Activated T-helper 2 cell treated with anti-CD3 and anti-CD28 coated beads, Interferon-gamma antibody, Interleukin-2, Interleukin-4, amounts not matched to agents 10 μg/mL and 5 μg/mL and 100 μg/mL, durations not matched to agents 14 hours and 24 hours and 36 hours (primary cell): Measurements from ENCODE around the gene MCC. TPM values are rescaled to one million over a fixed set of nuclear protein-coding genes. Genes with fewer than 3 reads are reported as not detected.
"Not testable (repeated sequence)": the region's sequence is repeated elsewhere in the genome, so short reads cannot be mapped to it uniquely, and the experiment has no call there.

Experiments used
- DNase-seq: peaks from one replicate; pipeline ENCODE4 v3.0.0; 2021; ENCODE audit warnings: low spot score
- H3K27ac Mint-ChIP-seq: one replicate; pipeline ENCODE4 v1.8.0; 2021; ENCODE audit warnings: mixed read lengths
- H3K27me3 Mint-ChIP-seq: one replicate; pipeline ENCODE4 v1.8.0; 2021; ENCODE audit warnings: low read depth, mixed read lengths
- H3K36me3 Mint-ChIP-seq: one replicate; pipeline ENCODE4 v1.8.0; 2021; ENCODE audit warnings: low read depth, mixed read lengths
- H3K4me1 Mint-ChIP-seq: one replicate; pipeline ENCODE4 v1.8.0; 2021; ENCODE audit warnings: low read depth, mixed read lengths
- H3K4me3 Mint-ChIP-seq: one replicate; pipeline ENCODE4 v1.8.0; 2021; ENCODE audit warnings: low read depth, mild to moderate bottlenecking, moderate library complexity, mixed read lengths
- H3K9me3 Mint-ChIP-seq: one replicate; pipeline ENCODE4 v1.8.0; 2021; ENCODE audit warnings: mixed read lengths
- intact Hi-C: fragments of 100-400 bp; cut with micrococcal nuclease; formaldehyde crosslinking; loops from one replicate; pipeline ENCODE4 v1.15.1; 2023
- total RNA-seq: library from RNA; stranded (reverse); gene quantifications from 2 replicates; pipeline ENCODE4 v1.2.3, GENCODE V29; 2022

The MCC gene
- total RNA-seq, 1 donor from 2014 or later: 2.1 TPM

GRCh38 chr5:113437111-113437510 lies 51.1 kb downstream of the MCC start:
- Mint-ChIP-seq H3K27me3 (peaks cover 20% of the 10 kb centered on the region), H3K36me3 (no peaks in the 10 kb centered on the region), H3K4me1 (no peaks in the 10 kb centered on the region), H3K27ac (no peak overlapping the region), H3K4me3 (no peak overlapping the region), H3K9me3 (no peaks in the 10 kb centered on the region)
- intact Hi-C loops: no loop called here
- no peak for DNase-seq

DNA sequence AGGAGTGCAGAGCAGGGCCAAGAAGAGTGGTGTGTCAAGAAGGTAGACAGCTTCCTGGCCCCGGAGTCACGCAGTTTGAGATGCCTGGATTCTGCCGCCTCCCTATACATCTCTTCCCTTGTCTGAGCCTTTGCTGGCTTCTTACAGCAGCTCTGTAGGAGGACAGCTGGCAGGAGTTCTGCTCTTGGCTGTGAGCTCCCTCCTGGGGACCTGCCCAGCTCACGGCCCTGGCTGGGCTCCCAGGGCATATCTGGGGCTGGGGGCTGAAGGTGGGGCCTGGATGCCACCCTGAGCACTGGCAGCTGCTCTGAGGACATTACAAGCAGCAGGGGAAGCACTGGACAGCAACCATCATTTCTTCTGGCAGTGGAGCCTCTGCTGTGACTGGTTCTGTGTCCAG lies 52.7 kb downstream of the MCC start:
- intact Hi-C loops: no loop called here
- no peaks in the 10 kb centered on the region for H3K4me1 Mint-ChIP-seq
- no peak overlapping the region for H3K27ac Mint-ChIP-seq
- no peaks in the 10 kb centered on the region for H3K9me3 Mint-ChIP-seq
- no peak overlapping the region for H3K4me3 Mint-ChIP-seq
- DNase-seq: no peak
- no peaks in the 10 kb centered on the region for H3K36me3 Mint-ChIP-seq
- H3K27me3 Mint-ChIP-seq: peaks cover 18% of the 10 kb centered on the region

DNA sequence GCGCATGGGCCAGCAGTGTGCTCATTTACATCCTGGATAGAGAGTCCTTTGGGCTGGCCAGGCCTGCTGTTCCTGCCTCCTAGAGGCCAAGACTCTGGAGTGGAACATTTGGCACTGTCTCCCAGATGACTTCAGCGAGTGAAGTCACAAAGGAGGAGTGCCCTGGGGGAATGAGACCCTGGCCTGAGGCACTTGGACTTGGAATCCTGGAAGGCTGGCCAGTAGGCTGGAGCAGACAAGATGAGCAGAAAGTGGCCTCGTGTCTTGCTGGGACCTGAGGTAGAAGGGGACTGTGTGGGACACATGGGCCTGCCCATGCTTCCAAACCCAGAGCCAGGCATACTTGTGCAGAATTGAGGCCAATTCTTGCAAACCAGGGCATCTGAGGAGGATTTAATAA lies 53.4 kb downstream of the MCC start, which contains the start of gene TSSK1B:
TSS of gene TSSK1B (minus strand) at position 101 of the 400 bp plus-strand sequence. CDS start 150 bp downstream, outside the sequence.
- DNase-seq: no peak
- intact Hi-C loops: no loop called here
- Mint-ChIP-seq H3K27ac (no peak within 1 kb of the TSS), H3K4me3 (no peak within 1 kb of the TSS), H3K4me1 (no peaks in the 10 kb centered on the region), H3K36me3 (no peaks in the 10 kb centered on the region), H3K9me3 (no peaks in the 10 kb centered on the region), H3K27me3 (peaks cover 13% of the 10 kb centered on the region)

- Mint-ChIP-seq H3K9me3 (no peaks in the 10 kb centered on the region), H3K27me3 (peaks cover 11% of the 10 kb centered on the region), H3K4me1 (no peaks in the 10 kb centered on the region), H3K4me3 (no peak overlapping the region), H3K36me3 (no peaks in the 10 kb centered on the region), H3K27ac (no peak overlapping the region)
- intact Hi-C loops: no loop called here
- no peak for DNase-seq
Measured at GRCh38 chr5:113433862-113434612, 54.2 kb downstream of the MCC start.

- Mint-ChIP-seq H3K9me3 (no peaks in the 10 kb centered on the region), H3K36me3 (no peaks in the 10 kb centered on the region)
Measured at GRCh38 chr5:113433071-113433470, 55.2 kb downstream of the MCC start.

DNA sequence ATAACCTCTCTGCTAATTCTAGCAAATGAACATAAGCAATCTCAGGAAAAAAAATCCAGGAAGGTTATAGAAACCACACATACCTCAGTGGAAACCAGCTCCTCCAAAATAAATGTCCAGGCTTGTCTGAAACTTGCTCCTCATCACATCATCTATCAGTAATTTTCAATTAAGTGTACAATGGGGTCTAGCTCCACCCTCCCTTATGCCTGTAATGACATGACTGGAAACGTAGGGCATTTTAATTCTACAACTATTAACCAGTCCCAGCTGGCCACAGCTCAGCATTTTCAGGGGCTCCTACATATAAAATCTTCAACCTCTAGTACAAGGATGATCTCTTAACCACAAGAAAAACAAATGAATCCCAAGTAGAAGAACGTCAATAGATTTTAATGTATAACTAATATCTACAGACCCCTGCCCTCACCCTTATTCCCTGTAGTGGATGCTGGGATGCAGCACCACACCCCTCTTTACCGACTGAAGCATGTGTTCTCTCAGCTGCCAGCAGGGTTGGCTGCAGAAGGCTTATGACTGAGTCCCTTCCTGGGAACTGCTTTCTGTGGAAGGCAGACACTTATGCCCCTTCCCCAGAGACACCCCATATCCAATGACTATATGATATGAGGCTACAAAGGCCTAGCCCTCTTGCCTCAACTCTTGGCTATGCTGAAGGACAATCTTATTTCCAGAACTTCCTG lies 60.2 kb downstream of the MCC start:
- Mint-ChIP-seq H3K27me3 (no peaks in the 10 kb centered on the region), H3K36me3 (no peaks in the 10 kb centered on the region), H3K4me3 (no peak overlapping the region), H3K9me3 (no peaks in the 10 kb centered on the region), H3K27ac (no peak overlapping the region), H3K4me1 (no peaks in the 10 kb centered on the region)
- intact Hi-C loops: no loop called here
- no peak for DNase-seq

More at GRCh38 chr5:113433071-113433470, 55.2 kb downstream of the MCC start:
- intact Hi-C loops: no loop called here
- H3K27ac Mint-ChIP-seq: no peak overlapping the region
- peaks cover 8% of the 10 kb centered on the region for H3K27me3 Mint-ChIP-seq
- no peaks in the 10 kb centered on the region for H3K4me1 Mint-ChIP-seq
- no peak for DNase-seq
- H3K4me3 Mint-ChIP-seq: no peak overlapping the region

DNA sequence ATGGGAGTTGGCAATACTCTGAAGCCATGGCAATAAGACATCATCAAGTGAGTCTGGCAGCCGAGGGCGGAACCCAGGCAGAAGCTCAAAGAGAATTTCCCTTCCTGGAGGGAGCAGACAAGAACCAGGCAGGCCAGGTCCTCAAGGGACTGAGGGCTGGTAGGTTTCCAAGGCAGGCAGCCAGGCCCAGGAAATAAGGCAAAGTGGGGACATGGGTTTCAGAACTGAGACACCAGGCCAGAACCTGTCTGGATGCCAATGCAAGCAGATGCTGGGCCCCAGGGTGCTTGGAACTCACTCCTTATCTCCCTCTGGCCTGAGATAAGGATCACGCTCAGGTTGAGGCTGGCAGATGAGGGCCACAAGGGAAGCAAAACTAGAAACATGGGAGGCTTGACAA lies 62.3 kb downstream of the MCC start:
- Mint-ChIP-seq H3K4me1 (no peaks in the 10 kb centered on the region), H3K36me3 (no peaks in the 10 kb centered on the region), H3K27me3 (no peaks in the 10 kb centered on the region), H3K27ac (no peak overlapping the region), H3K4me3 (no peak overlapping the region), H3K9me3 (no peaks in the 10 kb centered on the region)
- intact Hi-C loops: no loop called here
- no peak for DNase-seq

DNA sequence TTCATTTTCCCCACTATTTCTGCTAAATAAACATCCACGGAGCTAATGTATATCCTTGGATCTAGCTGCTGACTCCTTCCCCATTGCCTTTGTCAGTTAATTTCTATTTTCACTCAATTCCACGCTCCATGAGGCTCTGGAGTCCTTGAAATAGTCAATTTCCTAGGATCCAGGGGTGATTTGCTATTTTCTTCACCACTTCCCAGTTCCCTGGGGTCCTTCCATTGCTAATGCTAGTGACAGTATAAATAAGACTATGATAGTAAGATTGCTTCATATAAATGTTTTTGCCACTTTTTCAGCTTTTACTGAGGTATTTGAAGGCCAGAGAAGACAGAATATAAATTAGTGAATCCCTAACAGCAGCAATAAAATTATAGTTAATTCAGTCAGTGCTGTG lies 66.6 kb downstream of the MCC start:
- Mint-ChIP-seq H3K36me3 (no peaks in the 10 kb centered on the region), H3K27ac (no peak overlapping the region), H3K4me3 (no peak overlapping the region), H3K4me1 (no peaks in the 10 kb centered on the region), H3K9me3 (no peaks in the 10 kb centered on the region), H3K27me3 (no peaks in the 10 kb centered on the region)
- intact Hi-C loops: no loop called here
- no peak for DNase-seq

- intact Hi-C loops: no loop called here
- Mint-ChIP-seq H3K36me3 (no peaks in the 10 kb centered on the region), H3K9me3 (no peaks in the 10 kb centered on the region), H3K4me3 (no peak overlapping the region), H3K4me1 (no peaks in the 10 kb centered on the region), H3K27me3 (peaks cover 33% of the 10 kb centered on the region), H3K27ac (no peak overlapping the region)
- DNase-seq: no peak
Measured at GRCh38 chr5:113405530-113405929, 82.7 kb downstream of the MCC start.

DNA sequence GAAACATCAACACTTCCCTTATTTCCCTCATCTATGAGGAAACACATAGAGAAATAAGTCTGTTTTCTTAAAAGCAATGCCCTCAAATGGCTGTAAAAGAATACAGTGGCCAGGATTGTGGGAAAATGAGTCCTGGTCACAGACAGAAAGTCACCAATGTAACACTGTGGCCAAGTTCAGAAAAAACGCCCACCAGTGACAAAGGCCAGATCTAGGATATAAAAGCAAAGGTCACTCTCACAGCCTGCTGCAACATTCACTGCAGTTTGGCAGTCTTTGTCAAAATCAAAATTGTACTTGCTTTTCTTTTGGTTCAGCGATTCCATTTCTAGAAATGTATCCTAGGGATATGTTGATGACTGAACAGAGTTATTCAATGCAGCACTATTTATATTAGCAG lies 84.0 kb downstream of the MCC start:
- Mint-ChIP-seq H3K36me3 (no peaks in the 10 kb centered on the region), H3K27ac (no peak overlapping the region), H3K4me3 (no peak overlapping the region), H3K4me1 (no peaks in the 10 kb centered on the region), H3K9me3 (no peaks in the 10 kb centered on the region), H3K27me3 (peaks cover 33% of the 10 kb centered on the region)
- DNase-seq: no peak
- intact Hi-C loops: no loop called here

- H3K9me3 Mint-ChIP-seq, intact Hi-C loops, H3K36me3 Mint-ChIP-seq, H3K27ac Mint-ChIP-seq, DNase-seq, H3K4me3 Mint-ChIP-seq: not testable (repeated sequence)
- Mint-ChIP-seq H3K27me3 (peaks cover 18% of the 10 kb centered on the region), H3K4me1 (peaks cover 12% of the 10 kb centered on the region)
Measured at GRCh38 chr5:113397986-113398385, 90.3 kb downstream of the MCC start.

DNA sequence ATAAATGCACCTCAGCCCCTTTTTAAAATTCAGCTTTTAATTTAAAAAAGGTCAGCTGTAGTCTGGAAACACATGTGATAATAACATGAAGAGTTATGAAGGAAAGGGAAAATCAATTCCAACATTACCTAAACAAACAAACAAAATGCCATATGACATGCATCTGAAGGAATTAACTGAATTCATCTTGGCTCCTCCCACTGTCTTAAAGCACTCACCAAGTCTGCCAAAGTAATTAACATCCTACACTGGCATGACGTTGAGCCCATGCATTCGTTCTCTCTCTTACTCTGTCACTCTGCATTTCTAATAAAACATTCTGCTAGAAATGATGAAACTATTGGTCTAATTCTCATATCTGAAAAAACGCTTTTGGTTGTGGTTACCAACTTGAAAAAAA lies 91.2 kb downstream of the MCC start:
- Mint-ChIP-seq H3K36me3 (no peaks in the 10 kb centered on the region), H3K4me1 (peaks cover 15% of the 10 kb centered on the region), H3K4me3 (no peak overlapping the region), H3K27ac (no peak overlapping the region), H3K9me3 (no peaks in the 10 kb centered on the region), H3K27me3 (peaks cover 19% of the 10 kb centered on the region)
- intact Hi-C loops: no loop called here
- DNase-seq: no peak

GRCh38 chr5:113394658-113395057 lies 93.6 kb downstream of the MCC start:
- Mint-ChIP-seq H3K27ac (no peak overlapping the region), H3K9me3 (no peaks in the 10 kb centered on the region), H3K36me3 (no peaks in the 10 kb centered on the region), H3K4me3 (no peak overlapping the region), H3K27me3 (peaks cover 28% of the 10 kb centered on the region), H3K4me1 (peaks cover 20% of the 10 kb centered on the region)
- intact Hi-C loops: no loop called here
- no peak for DNase-seq
